HCT116 (cell line): ENCODE measurements around the gene GMDS.

Source experiments
- CTCF ChIP-seq, 3 experiments: fragments of 200-600 bp in 1 of 3; sonication (generic) in 1 of 3; IDR thresholded peaks in 2 of 3; conservative IDR thresholded peaks in 1 of 3; 2 replicates each; pipeline ENCODE4 v1.5.1; 2012 to 2017; ENCODE audit warnings: low read depth in 2 of 3, low read length in 2 of 3, antibody characterized with exemption in 1 of 3, borderline replicate concordance in 1 of 3, control low read depth in 1 of 3, mild to moderate bottlenecking in 1 of 3, mixed read lengths in 1 of 3, mixed run types in 1 of 3, moderate library complexity in 1 of 3; ENCODE audit not compliant: insufficient read depth in 1 of 3
- EGR1 ChIP-seq: IDR thresholded peaks from 2 replicates; pipeline ENCODE4 v1.6.1; 2012; ENCODE audit warnings: low read depth
- EZH2 ChIP-seq: fragments of 200-600 bp; sonication (generic); IDR thresholded peaks from 2 replicates; pipeline ENCODE4 v1.6.1; 2017; ENCODE audit warnings: antibody characterized with exemption, mixed run types
- EZH2phosphoT487 ChIP-seq: fragments of 200-600 bp; IDR thresholded peaks from 2 replicates; pipeline ENCODE4 v1.6.1; 2018; ENCODE audit warnings: antibody characterized with exemption, borderline replicate concordance
- YY1 ChIP-seq: IDR thresholded peaks from 2 replicates; pipeline ENCODE4 v1.6.1; 2011; ENCODE audit warnings: low read length, low read depth, moderate library complexity, mild to moderate bottlenecking; ENCODE audit not compliant: insufficient replicate concordance; ENCODE audit errors: extremely low read depth
- TF ChIP-seq, protein P1 (sequence below): IDR thresholded peaks from 2 replicates; pipeline ENCODE4 v1.6.1; 2012

DNA sequence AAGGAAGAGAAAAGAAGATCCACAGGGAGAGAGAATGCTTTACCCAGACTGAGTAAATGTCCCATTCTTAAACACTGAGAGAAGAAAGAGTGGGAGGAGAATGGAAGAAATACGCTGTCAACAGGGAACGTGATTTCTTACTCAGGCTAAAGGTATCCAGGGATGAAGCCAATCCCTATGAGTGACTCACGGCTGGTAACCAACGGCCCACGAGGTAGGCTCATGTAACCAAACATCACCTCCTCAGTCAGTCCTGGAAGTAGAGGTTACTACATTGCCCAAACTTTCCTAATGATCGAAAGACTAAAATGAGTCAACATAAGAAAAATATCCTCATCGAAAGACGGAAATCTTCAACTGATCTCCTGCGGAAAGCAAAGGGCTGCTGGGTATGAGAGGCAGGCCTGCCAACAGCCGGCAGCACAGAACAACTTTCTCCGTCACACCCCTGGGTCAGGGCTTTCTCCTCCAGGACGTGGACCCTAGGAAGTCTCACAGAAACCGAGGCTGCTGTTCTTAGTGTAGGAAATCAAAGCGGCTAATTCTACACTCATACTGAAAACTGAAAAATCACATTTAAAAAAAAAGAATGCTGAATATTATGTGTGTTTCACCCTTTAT is 292.6 kb downstream of the GMDS start:
- TF ChIP-seq CTCF (IDR thresholded peaks at IDR 0.05 in 2 of 3, conservative IDR thresholded peaks at IDR 0.05 in 1 of 3; ENCODE audit: borderline replicate concordance in 1 of 3, insufficient read depth in 1 of 3, low read depth in 2 of 3, low read length in 2 of 3): no peak
- TF ChIP-seq EGR1: peak; percentile 69; the same call in 1 of the 2 replicates
- no peak for TF ChIP-seq YY1
- TF ChIP-seq EZH2phosphoT487: no peak
- TF ChIP-seq, protein P1, sequence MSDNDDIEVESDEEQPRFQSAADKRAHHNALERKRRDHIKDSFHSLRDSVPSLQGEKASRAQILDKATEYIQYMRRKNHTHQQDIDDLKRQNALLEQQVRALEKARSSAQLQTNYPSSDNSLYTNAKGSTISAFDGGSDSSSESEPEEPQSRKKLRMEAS: peak; percentile 68
- TF ChIP-seq EZH2: no peak
